GM19238 (cell line): ENCODE data around the gene MTHFD1L.
"Not testable (repeated sequence)": the region's sequence is repeated elsewhere in the genome, so short reads cannot be mapped to it uniquely, and the experiment has no call there.

Source experiments
- DNase-seq: peaks from one replicate; pipeline ENCODE4 v3.0.0; 2011; ENCODE audit warnings: low spot score; ENCODE audit not compliant: insufficient read length

Gene MTHFD1L

GRCh38 chr6:151119823-151120524, 254.5 kb downstream of the MTHFD1L start:
- DNase-seq, result no peak

DNA sequence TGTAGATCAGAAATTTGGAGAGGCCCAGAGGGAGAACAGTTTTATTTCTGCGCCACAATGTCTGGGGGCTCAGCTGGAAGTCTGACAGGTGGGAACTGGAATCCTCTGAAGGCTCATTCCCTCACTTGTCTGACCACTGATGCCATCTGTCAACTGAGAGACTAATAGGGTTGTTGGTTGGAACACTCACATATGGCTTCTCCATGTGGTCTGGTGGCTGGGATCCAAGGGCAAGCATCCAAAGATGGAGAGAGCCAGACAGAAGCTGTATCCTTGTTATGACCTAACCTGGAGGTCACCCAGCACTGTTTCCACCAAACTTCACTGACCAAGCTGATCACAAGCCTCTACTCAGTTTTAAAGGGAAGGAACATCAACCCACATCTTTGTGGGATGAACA, 256.4 kb downstream of the MTHFD1L start:
- no peak for DNase-seq

- not testable (repeated sequence) for DNase-seq
These were observed 258.1 kb downstream of the MTHFD1L start for GRCh38 chr6:151123641-151124040.

DNA sequence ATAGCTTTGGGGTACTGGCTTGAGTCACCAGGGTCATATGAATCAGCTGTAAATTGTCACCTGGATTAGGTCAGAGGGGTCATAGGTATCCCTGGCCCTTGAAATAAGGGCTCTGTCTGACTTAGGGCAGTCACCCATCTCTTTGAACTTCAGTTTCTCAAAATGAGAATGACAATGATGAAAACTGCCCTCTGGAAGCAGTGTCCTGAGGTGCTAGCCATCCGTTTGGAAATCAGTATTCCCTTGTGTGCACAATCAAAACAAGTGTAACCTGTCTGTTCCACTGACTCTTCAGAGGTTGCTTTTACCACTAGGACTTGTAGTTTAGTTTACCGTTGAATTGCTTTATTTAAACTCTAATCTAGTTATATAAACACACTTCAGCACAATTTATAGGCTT, 259.7 kb downstream of the MTHFD1L start:
- not testable (repeated sequence) for DNase-seq

DNA sequence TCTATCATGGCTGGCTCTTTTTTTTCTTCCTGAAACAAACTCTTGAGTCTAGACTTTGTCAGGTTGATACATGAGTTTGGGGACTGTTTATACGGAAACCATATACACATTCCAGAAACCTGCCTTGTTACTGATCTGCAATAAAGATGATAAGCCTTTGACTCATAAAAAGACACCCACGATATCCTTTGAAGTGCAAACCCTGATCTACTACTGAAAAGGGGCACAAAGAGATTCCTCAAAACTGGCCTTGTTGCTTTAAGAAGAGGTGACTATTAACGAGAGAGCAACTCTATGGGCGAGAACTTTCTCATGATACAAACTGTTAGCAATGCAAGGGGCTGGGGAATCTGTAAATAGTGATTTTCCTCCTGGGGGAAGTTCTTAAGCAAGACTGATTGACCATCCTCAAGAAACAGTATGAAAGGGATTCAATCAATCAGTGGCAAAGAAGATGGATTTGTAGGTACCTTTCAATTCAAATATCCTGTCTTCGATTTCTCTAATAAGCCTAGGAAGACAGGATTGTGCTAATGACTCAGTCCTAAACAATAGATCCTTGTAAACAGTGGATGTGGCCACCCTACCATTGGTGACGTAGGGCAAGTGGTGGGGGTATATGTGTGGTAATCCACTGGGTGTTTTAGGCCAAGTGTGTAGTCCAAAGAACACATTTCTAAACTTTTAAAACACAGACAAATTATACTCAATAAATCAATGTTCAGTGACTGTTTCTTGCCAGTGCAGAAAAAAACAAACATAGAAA, 260.3 kb downstream of the MTHFD1L start:
- not testable (repeated sequence) for DNase-seq

- DNase-seq, result not testable (repeated sequence)
These were observed 260.9 kb downstream of the MTHFD1L start for GRCh38 chr6:151126417-151126724.

GRCh38 chr6:151127133-151127798, 261.8 kb downstream of the MTHFD1L start:
- not testable (repeated sequence) for DNase-seq

DNA sequence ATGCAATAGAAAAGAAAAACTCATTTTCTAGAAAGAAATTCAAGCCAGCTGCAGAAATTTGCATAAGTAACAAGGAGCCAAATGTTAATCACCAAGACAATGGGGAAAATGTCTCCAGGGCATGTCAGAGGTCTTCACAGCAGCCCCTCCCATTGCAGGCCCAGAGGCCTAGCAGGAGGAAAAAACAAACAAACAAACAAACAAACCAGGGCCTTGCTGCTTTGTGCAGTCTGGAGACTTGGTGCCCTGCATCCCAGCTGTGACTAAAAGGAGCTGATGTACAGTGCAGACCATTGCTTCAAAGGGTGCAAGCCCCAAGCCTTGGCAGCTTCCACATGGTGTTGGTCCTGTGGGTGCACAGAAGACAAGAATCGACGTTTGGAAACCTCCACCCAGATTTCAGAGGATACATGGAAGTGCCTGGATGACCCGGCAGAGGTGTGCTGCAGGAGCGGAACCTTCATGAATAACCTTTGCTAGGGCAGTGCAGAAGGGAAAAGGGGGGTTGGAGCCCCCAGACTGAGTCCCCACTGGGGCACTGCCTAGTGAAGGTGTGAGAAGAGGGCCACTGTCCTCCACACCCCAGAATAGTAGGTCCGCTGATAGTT, 263.4 kb downstream of the MTHFD1L start:
- no peak for DNase-seq

GRCh38 chr6:151130329-151130728, 264.8 kb downstream of the MTHFD1L start:
- no peak for DNase-seq

- DNase-seq, result no peak
These were observed 266.0 kb downstream of the MTHFD1L start for GRCh38 chr6:151131324-151132007.

- no peak for DNase-seq
These were observed 270.7 kb downstream of the MTHFD1L start for GRCh38 chr6:151136141-151136755.

- DNase-seq, result no peak
These were observed 272.0 kb downstream of the MTHFD1L start for GRCh38 chr6:151137542-151137941.

DNA sequence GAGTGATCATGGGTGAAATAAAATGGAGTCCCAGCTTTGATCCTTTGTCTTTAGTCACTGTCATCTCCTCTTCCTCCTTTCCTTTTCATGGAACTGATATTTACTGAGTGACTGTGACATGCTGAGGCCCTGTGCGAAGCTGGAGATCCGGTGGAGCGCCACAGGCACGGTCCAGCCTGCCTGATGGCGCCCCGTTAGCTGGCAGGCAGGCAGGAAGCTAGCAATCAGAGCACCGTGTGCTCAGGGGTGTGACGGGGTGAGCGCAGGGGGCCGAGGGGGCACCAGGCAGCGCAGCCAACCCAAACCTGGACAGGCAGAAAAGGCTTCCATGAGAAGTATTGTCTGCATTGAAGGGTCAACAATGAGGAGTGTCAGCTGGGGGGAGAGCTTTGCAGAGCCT, 274.0 kb downstream of the MTHFD1L start:
- no peak for DNase-seq

- no peak for DNase-seq
These were observed 275.3 kb downstream of the MTHFD1L start for GRCh38 chr6:151140767-151141166.

DNA sequence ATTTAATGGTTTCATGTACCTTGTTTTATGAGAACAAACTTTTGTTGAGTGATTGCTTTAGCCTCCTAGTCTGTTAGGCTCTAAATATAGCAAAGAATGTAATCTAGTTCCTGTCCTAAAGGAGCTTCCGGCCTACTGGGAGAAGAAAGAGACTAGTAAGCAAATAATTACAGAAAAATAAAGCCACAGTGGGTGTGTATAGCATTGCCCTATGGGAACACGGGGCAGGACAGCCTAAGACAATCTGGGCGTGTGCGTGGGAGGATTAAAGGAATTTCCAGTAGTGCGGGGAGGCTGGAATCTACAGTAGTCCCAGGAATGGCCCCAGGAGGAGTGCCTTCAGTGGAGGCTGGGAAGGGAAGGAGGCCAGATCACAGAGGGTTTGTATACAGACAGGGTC, 276.2 kb downstream of the MTHFD1L start:
- no peak for DNase-seq

- no peak for DNase-seq
These were observed 277.2 kb downstream of the MTHFD1L start for GRCh38 chr6:151142676-151143075.

DNA sequence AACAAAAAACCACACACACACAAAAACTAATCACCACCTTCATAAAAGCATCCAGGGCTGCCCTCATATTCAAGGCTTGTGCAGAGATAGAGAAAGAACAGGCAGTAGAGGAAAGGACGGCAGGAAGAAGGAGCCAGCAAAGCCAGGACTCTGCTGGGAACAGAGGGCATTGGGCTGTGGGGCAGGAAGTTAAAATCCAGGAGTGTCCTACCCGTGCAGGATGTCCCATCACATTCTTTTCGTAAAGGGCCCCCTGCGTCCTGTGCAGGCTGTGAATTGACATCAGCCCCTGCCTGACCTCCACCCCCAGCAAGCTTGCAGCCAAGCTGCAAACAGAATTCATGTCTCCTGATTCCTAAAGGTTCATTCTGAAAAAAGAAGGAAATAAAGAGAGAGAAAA, 277.8 kb downstream of the MTHFD1L start:
- no peak for DNase-seq

DNA sequence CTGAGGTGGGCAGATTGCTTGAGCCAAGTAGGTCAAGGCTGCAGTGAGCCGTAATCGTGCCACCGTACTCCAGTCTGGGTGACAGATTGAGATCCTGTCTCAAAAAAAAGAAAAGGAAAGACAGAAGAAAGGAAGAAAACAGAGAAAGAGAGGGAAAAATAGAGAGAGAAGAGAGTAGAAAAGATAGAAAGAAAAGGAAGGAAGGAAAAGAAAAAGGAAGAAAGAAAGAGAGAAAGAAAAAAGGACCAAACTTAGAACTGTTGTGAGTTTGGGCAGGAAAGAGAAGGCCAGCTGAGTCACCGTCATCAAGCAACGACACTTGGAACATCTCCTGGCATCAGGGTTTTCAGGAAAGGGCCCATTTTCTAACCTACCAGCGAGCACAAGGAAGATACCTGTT, 278.3 kb downstream of the MTHFD1L start:
- no peak for DNase-seq

DNA sequence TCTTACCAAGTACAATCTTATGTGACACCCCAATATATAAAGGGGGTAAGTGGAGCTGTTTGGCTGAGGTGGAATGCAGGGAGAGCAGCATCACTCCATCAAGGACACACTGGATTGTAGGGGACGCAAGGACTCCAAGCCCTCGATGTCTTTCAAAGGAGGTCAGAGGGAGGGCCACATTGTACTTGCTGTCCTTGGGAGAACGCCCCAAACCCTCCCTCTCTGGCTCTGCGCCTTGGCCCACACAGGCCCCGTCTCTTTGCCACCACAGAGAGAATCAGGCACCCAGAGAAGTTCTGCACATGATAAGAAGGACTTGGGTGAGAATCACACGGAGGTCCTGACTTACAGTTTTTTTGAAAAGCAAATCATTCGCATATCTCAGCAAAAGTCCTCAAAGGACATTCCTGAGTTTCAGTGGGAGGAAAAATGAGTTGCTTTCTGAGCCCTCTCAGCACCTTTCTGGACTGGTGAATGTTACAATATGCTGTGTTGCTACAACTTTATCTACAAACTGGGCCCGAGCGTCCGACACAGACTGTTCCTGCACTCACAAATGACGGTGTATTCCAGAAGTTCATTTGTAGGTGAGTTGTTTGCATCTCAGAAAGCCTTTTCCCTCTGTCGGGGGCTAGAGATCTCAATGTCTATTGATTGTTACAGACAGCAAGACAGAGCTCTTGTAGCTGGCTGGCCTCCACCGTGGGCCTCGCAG, 281.8 kb downstream of the MTHFD1L start:
- no peak for DNase-seq

DNA sequence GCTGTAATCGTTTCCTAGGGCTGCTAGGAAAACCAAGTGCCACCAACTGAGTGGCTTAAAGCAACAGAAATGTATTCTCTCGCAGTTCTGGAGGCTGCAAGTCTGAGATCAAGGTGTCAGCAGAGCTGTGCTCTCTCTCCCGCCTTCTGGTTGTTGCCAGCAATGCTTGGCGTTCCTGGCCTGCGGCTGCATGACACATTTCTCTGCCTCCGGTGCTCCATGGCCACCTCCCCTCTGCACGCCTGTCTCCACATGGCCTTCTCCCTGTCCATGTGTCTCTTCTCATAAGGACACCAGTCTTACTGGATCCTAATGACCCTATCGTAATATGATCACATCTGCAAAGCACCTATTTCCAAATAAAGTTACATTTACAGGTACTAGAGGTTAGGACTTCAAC, 282.6 kb downstream of the MTHFD1L start:
- no peak for DNase-seq
